ENCODE results near the gene LY6G6F. TPM values are rescaled to one million over a fixed set of nuclear protein-coding genes. Genes with fewer than 3 reads are reported as not detected.

The LY6G6F gene
- total RNA-seq, 4 donors from 2014 or later: not detected

DNA sequence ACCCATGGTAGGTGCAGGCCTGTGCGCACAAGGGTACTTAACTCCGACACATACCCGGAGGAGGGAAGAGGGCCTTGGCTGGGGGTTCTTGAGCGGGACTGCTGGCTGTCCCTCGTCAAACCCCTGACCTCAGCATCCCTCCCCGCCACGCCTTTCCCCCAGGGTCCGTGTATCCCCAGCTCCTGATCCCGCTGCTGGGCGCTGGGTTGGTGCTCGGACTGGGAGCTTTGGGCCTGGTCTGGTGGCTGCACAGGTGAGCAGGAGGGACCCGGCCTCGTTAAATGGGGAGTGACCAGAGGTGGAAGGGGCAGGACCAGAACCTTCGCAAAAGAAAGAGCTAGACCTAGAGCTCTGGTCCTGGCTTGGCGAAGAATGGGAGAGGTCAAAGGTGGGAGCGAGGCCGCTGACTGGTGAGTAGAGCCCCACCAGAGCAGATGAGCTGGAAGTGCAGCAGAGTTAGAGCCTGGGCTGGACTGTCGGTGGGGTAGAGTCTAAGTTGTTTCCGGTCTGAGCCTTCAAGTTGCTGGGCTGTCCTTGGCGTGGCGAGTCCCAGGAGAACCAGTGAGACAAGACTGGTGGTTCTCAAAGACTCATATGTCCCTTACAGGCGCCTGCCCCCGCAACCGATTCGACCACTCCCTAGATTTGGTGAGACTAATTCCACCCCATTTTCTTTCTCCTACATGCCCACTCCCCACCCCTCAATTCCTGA, 17.5 kb downstream of the LY6G6F start:
- Histone ChIP-seq H3K4me3 (no peak overlapping the region), H3K36me3 (peaks cover 17 to 39% (median 27%) of the 10 kb centered on the region in 4 donors), H3K27me3 (no peaks in the 10 kb centered on the region), H3K9me3 (no peaks in the 10 kb centered on the region), H3K27ac (replicated peaks in 1 of 4) (no peak overlapping the region), H3K4me1 (peaks cover 12 to 26% (median 24%) of the 10 kb centered on the region in 4 donors)
- 89% methylated on average over 25 of the region's 25 CpGs for WGBS
- intact Hi-C loops (cut with DNase I): no loop called here
- no peak for DNase-seq (ENCODE audit: extremely low spot score)
- no peak for TF ChIP-seq POLR2AphosphoS5 (IDR thresholded peaks at IDR 0.05)
- TF ChIP-seq, protein P1, sequence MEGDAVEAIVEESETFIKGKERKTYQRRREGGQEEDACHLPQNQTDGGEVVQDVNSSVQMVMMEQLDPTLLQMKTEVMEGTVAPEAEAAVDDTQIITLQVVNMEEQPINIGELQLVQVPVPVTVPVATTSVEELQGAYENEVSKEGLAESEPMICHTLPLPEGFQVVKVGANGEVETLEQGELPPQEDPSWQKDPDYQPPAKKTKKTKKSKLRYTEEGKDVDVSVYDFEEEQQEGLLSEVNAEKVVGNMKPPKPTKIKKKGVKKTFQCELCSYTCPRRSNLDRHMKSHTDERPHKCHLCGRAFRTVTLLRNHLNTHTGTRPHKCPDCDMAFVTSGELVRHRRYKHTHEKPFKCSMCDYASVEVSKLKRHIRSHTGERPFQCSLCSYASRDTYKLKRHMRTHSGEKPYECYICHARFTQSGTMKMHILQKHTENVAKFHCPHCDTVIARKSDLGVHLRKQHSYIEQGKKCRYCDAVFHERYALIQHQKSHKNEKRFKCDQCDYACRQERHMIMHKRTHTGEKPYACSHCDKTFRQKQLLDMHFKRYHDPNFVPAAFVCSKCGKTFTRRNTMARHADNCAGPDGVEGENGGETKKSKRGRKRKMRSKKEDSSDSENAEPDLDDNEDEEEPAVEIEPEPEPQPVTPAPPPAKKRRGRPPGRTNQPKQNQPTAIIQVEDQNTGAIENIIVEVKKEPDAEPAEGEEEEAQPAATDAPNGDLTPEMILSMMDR (IDR thresholded peaks at IDR 0.05): no peak
- TF ChIP-seq EP300 (IDR thresholded peaks at IDR 0.05): no peak
- TF ChIP-seq POLR2A (IDR thresholded peaks at IDR 0.05; ENCODE audit: low read depth): no peak

GRCh38 chr6:31725502-31726350, 19.1 kb downstream of the LY6G6F start:
- Histone ChIP-seq H3K36me3 (peaks cover 17 to 41% (median 30%) of the 10 kb centered on the region in 4 donors), H3K4me3 (no peak overlapping the region), H3K27me3 (no peaks in the 10 kb centered on the region), H3K27ac (replicated peaks in 1 of 4) (peak overlapping the region in 1 of 4 donors; percentile 22), H3K9me3 (no peaks in the 10 kb centered on the region), H3K4me1 (peaks cover 12 to 33% (median 31%) of the 10 kb centered on the region in 4 donors)
- TF ChIP-seq POLR2AphosphoS5 (IDR thresholded peaks at IDR 0.05) (peak in 1 of 2 donors; percentile 4), EP300 (IDR thresholded peaks at IDR 0.05) (no peak)
- 88% methylated on average over 12 of the region's 12 CpGs for WGBS
- intact Hi-C loops (cut with DNase I): loop anchor here (5.0 kb wide), 1 partner anchor 42 kb away; no protein-coding TSS in a partner anchor
- DNase-seq (ENCODE audit: extremely low spot score): no peak

DNA sequence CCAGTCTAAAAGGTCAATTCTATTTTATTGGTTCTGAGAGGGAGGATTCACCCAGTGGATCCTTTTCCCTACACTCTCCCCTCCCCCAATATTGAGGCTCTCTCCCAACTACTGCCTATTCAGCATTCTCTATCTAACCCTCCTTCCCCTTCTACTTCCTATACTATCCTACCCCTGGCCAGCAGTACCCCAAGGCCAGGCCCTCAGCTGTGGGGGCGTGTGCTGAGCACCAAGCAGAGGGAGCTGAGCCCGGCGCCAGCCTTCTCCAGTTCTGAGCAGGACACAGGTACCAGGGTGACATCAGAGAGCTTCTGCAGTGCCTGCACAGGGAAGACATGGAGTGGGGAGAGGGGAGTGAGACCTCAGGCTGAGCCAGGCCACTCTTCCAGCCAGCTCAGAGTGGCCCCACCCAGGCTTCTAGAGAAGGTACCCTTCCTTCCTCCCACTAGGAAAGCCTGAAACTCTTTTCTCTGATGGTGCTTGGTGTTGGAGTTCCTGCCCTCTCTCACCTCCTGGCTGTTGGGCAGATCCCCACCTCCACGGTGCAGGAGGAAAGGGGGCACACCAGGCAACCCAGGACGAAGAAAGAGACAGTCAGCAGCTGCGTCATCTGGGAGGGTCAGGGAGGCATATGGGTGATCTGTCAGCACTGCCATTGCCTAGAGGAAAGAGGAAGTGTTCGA, 20.5 kb downstream of the LY6G6F start:
- no peak overlapping the region for H3K4me3 ChIP-seq
- H3K36me3 ChIP-seq: peaks cover 29 to 56% (median 44%) of the 10 kb centered on the region in 4 donors
- no peak for DNase-seq (ENCODE audit: extremely low spot score)
- no peaks in the 10 kb centered on the region for H3K27me3 ChIP-seq
- H3K27ac ChIP-seq (replicated peaks in 1 of 4): peak overlapping the region; percentile 93 to 99 (median 97)
- intact Hi-C loops (cut with DNase I): loop anchor here (5.0 kb wide), 1 partner anchor 40 kb away; no protein-coding TSS in a partner anchor
- H3K4me1 ChIP-seq: peaks cover 16 to 42% (median 38%) of the 10 kb centered on the region in 4 donors
- no peak for TF ChIP-seq EP300 (IDR thresholded peaks at IDR 0.05)
- TF ChIP-seq, protein P1 (IDR thresholded peaks at IDR 0.05): no peak
- TF ChIP-seq POLR2A (IDR thresholded peaks at IDR 0.05; ENCODE audit: low read depth): no peak
- TF ChIP-seq POLR2AphosphoS5 (IDR thresholded peaks at IDR 0.05): no peak
- H3K9me3 ChIP-seq: no peaks in the 10 kb centered on the region
- 65% methylated on average over 7 of the region's 7 CpGs for WGBS

DNA sequence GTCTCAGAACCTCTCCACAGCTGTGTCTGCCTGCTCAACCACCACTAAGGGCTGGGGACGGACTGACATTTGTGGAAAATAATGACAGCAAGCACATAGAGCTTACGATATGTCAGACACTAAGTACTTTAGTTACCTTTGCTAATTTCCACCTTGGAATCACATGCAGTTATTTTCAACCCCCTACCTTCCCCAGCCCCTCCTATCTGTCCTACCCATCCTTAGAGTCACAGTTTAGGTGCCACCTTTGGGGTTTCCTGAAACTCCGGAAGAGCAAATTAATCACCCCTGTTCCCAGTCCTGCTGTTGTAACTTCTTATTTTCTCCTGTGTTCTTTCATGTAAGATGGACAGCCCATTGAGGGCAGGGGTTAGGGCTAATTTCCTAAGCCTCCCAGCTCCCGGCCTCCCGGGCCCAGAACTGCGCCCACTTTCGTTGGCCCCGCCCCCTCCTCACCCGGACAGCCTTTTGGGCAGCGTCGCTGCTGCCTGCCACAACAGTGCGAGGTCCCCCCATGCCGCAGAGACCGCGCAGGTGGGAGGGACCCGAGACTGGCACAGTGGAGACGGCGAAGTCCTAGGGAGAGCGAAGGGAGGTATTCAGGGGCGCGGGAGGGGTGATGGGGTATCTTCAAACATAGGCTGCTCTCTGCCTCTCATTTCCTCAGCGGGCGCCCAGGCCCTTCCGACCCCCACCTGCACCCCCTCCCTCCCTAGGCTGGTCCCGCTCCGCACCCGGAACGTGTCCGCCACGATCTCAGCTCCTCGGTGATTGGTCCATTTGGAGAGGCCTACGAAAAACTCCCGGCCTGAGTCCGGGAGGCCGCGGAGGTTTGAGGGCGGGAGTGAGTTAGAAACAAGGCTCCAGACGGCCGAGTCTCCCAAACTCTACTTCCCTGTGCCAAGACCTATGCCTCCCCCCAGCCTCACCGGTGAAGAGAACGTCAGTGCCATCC, 21.3 kb downstream of the LY6G6F start:
- Histone ChIP-seq H3K36me3 (peaks cover 37 to 64% (median 52%) of the 10 kb centered on the region in 4 donors), H3K9me3 (no peaks in the 10 kb centered on the region), H3K27me3 (no peaks in the 10 kb centered on the region), H3K4me3 (peak overlapping the region; percentile 69 to 98 (median 94)), H3K4me1 (peaks cover 21 to 44% (median 40%) of the 10 kb centered on the region in 4 donors), H3K27ac (replicated peaks in 1 of 4) (peak overlapping the region; percentile 93 to 99 (median 97))
- DNase-seq (ENCODE audit: extremely low spot score): no peak
- no peak for TF ChIP-seq POLR2A (IDR thresholded peaks at IDR 0.05; ENCODE audit: low read depth)
- no peak for TF ChIP-seq EP300 (IDR thresholded peaks at IDR 0.05)
- TF ChIP-seq, protein P1 (IDR thresholded peaks at IDR 0.05): no peak
- TF ChIP-seq POLR2AphosphoS5 (IDR thresholded peaks at IDR 0.05): no peak
- intact Hi-C loops (cut with DNase I): loop anchor here (5.0 kb wide), 1 partner anchor 39 kb away; no protein-coding TSS in a partner anchor
- 70% methylated on average over 41 of the region's 41 CpGs for WGBS

Data from esophagus muscularis mucosa (tissue), 4 donors.